Stimulated activated CD4-positive, alpha-beta T cell treated with anti-CD3 and anti-CD28 coated beads, Interleukin-12 subunit alpha, Interleukin-12 subunit beta, amount 100 ng/mL, for 4 hours (primary cell): ENCODE measurements around the gene F3.

Source experiments
- DNase-seq: peaks from one replicate; pipeline ENCODE4 v3.0.0-alpha.2; 2020

Gene F3

GRCh38 chr1:94552071-94552586 lies 10.6 kb upstream of the F3 start:
- no peak for DNase-seq

- no peak for DNase-seq
Observed at GRCh38 chr1:94551449-94551848, 9.9 kb upstream of the F3 start.

- no peak for DNase-seq
Observed at GRCh38 chr1:94550800-94551241, 9.3 kb upstream of the F3 start.

GRCh38 chr1:94550396-94550795 lies 8.8 kb upstream of the F3 start:
- DNase-seq = no peak

GRCh38 chr1:94549706-94550105 lies 8.1 kb upstream of the F3 start:
- DNase-seq = no peak

GRCh38 chr1:94544706-94545490 lies 3.3 kb upstream of the F3 start:
- DNase-seq = no peak

- DNase-seq = no peak
Observed at GRCh38 chr1:94543893-94544635, 2.5 kb upstream of the F3 start.

- no peak for DNase-seq
Observed at GRCh38 chr1:94543001-94543400, 1.4 kb upstream of the F3 start.

GRCh38 chr1:94542088-94542870 lies 720 bp upstream of the F3 start:
- peak; percentile 2 for DNase-seq

- DNase-seq = no peak
Observed at GRCh38 chr1:94540440-94541245, 916 bp downstream of the F3 start.

- no peak for DNase-seq
Observed at GRCh38 chr1:94539496-94539895, 2.1 kb downstream of the F3 start.

GRCh38 chr1:94538243-94538827 lies 3.2 kb downstream of the F3 start:
- DNase-seq = no peak

- no peak for DNase-seq
Observed at GRCh38 chr1:94537254-94537653, 4.3 kb downstream of the F3 start.

GRCh38 chr1:94535879-94536278 lies 5.7 kb downstream of the F3 start:
- DNase-seq = no peak

GRCh38 chr1:94535095-94535494 lies 6.5 kb downstream of the F3 start:
- no peak for DNase-seq

- no peak for DNase-seq
Observed at GRCh38 chr1:94532077-94532476, 9.5 kb downstream of the F3 start.

GRCh38 chr1:94531664-94532063 lies 9.9 kb downstream of the F3 start:
- DNase-seq = no peak

GRCh38 chr1:94530373-94530878 lies 11.1 kb downstream of the F3 start:
- DNase-seq = no peak

- no peak for DNase-seq
Observed at GRCh38 chr1:94529416-94529815, 12.1 kb downstream of the F3 start.

GRCh38 chr1:94528826-94529225 lies 12.7 kb downstream of the F3 start:
- DNase-seq = no peak

GRCh38 chr1:94528299-94528698 lies 13.3 kb downstream of the F3 start:
- no peak for DNase-seq
